Memory B cell (primary cell): Measurements from ENCODE around the gene MTUS2.
"Not testable (repeated sequence)": the region's sequence is repeated elsewhere in the genome, so short reads cannot be mapped to it uniquely, and the experiment has no call there.

ENCODE experiments used
- ATAC-seq: fragments of 150-1000 bp; cut with Tn5 transposase; 2 replicates; pipeline ENCODE4 v1.10.0; 2021; ENCODE audit warnings: low read depth, mild to moderate bottlenecking, moderate library complexity
- DNase-seq, 2 donors: peaks; one replicate each; pipeline ENCODE4 v3.0.0; 2022; ENCODE audit warnings: low spot score in 2 of 2
- H3K27ac Mint-ChIP-seq: one replicate; pipeline ENCODE4 v1.8.0; 2022; ENCODE audit warnings: mild to moderate bottlenecking, moderate library complexity, mixed read lengths
- H3K27me3 Mint-ChIP-seq: one replicate; pipeline ENCODE4 v1.8.0; 2022; ENCODE audit warnings: mixed read lengths
- H3K36me3 Mint-ChIP-seq: one replicate; pipeline ENCODE4 v1.8.0; 2022; ENCODE audit warnings: mild to moderate bottlenecking, mixed read lengths
- H3K4me1 Mint-ChIP-seq: one replicate; pipeline ENCODE4 v1.8.0; 2022; ENCODE audit warnings: mixed read lengths
- H3K4me3 Mint-ChIP-seq: one replicate; pipeline ENCODE4 v1.8.0; 2022; ENCODE audit warnings: mild to moderate bottlenecking, moderate library complexity, mixed read lengths
- H3K9me3 Mint-ChIP-seq: one replicate; pipeline ENCODE4 v1.8.0; 2022; ENCODE audit warnings: mixed read lengths

Gene MTUS2

DNA sequence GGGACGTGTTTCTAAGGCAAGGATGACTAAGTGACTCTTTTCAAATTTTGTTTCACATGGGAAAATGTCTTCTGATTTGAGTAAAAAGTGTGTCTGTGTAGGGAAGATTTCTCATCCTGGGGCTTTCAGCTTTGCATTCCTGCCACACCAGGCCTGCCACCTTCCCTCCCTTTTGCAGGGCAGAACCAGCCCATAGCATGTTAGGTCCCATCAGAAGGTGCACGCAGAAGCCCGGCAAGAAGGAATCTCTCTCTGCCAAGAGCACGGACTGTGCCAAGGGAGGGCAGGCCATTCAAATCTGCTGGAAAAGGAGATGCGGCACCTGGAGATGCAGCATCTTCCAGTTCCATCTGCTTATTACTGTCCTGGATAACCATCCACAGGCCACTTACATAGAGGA is 563.3 kb downstream of the MTUS2 start:
- no peaks in the 10 kb centered on the region for H3K4me1 Mint-ChIP-seq
- ATAC-seq (no peak), DNase-seq (no peak)
- peaks cover 13% of the 10 kb centered on the region for H3K27me3 Mint-ChIP-seq
- H3K9me3 Mint-ChIP-seq = peaks cover 9% of the 10 kb centered on the region
- peaks cover 2% of the 10 kb centered on the region for H3K36me3 Mint-ChIP-seq
- H3K4me3 Mint-ChIP-seq = no peak overlapping the region
- H3K27ac Mint-ChIP-seq = no peak overlapping the region

DNA sequence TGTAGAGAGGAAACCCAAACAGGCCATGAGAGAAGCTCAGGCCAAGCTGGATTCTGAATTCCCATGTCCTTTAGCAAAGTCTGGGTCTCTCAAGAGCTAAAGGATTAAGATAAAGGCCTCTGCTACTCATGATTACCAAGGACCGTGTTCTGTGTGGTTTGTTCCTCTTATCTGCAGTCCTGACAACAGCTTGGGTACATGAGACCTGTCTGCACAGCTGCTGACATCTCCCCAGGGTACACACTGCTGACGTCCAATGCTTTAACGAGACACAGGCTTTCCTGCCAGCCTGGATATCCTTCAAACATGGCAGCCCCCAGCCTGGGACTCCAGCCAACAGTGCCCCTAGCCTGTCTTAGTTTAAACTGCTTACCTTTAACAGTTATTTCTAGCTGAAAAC is 564.3 kb downstream of the MTUS2 start:
- no peak overlapping the region for H3K4me3 Mint-ChIP-seq
- H3K9me3 Mint-ChIP-seq = peaks cover 3% of the 10 kb centered on the region
- H3K36me3 Mint-ChIP-seq = no peaks in the 10 kb centered on the region
- ATAC-seq = no peak
- no peak for DNase-seq
- no peaks in the 10 kb centered on the region for H3K4me1 Mint-ChIP-seq
- H3K27ac Mint-ChIP-seq = no peak overlapping the region
- H3K27me3 Mint-ChIP-seq = peaks cover 9% of the 10 kb centered on the region

DNA sequence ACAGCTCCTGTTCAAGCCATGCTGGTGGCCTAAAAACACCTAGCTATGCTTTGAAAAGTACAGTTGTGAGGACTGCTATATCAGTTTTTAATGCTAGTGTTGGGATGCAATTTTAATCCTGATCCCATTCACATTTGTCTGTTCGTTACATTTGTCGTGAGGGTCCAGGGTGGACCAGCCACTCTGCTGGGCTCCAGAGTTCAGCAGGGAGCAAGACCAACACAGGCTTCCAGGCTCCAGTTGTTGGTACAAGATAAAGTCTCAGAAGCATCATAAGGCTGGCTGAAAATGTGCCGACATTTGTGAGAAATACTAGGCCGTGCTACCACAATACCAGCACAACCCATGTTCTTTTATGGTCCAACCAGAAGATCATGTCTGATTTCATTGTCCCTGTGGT is 564.7 kb downstream of the MTUS2 start:
- no peak for DNase-seq
- Mint-ChIP-seq H3K4me3 (no peak overlapping the region), H3K4me1 (no peaks in the 10 kb centered on the region), H3K36me3 (no peaks in the 10 kb centered on the region), H3K9me3 (peaks cover 3% of the 10 kb centered on the region), H3K27ac (no peak overlapping the region), H3K27me3 (peaks cover 9% of the 10 kb centered on the region)
- ATAC-seq = no peak

- H3K27me3 Mint-ChIP-seq = peaks cover 9% of the 10 kb centered on the region
- DNase-seq (no peak), ATAC-seq (no peak)
- H3K27ac Mint-ChIP-seq = no peak overlapping the region
- H3K9me3 Mint-ChIP-seq = no peaks in the 10 kb centered on the region
- H3K36me3 Mint-ChIP-seq = no peaks in the 10 kb centered on the region
- no peak overlapping the region for H3K4me3 Mint-ChIP-seq
- H3K4me1 Mint-ChIP-seq = no peaks in the 10 kb centered on the region
Observed at GRCh38 chr13:29386246-29386645, 566.1 kb downstream of the MTUS2 start.

GRCh38 chr13:29390598-29390997 is 570.5 kb downstream of the MTUS2 start:
- not testable (repeated sequence) for ATAC-seq, H3K4me3 Mint-ChIP-seq, H3K9me3 Mint-ChIP-seq, H3K36me3 Mint-ChIP-seq, DNase-seq, H3K4me1 Mint-ChIP-seq, H3K27ac Mint-ChIP-seq
- peaks cover 11% of the 10 kb centered on the region for H3K27me3 Mint-ChIP-seq

GRCh38 chr13:29396446-29396845 is 576.3 kb downstream of the MTUS2 start:
- no peak for DNase-seq
- no peaks in the 10 kb centered on the region for H3K4me1 Mint-ChIP-seq
- no peaks in the 10 kb centered on the region for H3K9me3 Mint-ChIP-seq
- H3K4me3 Mint-ChIP-seq = no peak overlapping the region
- ATAC-seq = no peak
- peaks cover 13% of the 10 kb centered on the region for H3K27me3 Mint-ChIP-seq
- H3K27ac Mint-ChIP-seq = no peak overlapping the region
- H3K36me3 Mint-ChIP-seq = no peaks in the 10 kb centered on the region

GRCh38 chr13:29397265-29397664 is 577.1 kb downstream of the MTUS2 start:
- Mint-ChIP-seq H3K27me3 (peaks cover 11% of the 10 kb centered on the region), H3K27ac (no peak overlapping the region), H3K36me3 (no peaks in the 10 kb centered on the region), H3K4me1 (no peaks in the 10 kb centered on the region), H3K9me3 (no peaks in the 10 kb centered on the region), H3K4me3 (no peak overlapping the region)
- no peak for DNase-seq
- no peak for ATAC-seq

DNA sequence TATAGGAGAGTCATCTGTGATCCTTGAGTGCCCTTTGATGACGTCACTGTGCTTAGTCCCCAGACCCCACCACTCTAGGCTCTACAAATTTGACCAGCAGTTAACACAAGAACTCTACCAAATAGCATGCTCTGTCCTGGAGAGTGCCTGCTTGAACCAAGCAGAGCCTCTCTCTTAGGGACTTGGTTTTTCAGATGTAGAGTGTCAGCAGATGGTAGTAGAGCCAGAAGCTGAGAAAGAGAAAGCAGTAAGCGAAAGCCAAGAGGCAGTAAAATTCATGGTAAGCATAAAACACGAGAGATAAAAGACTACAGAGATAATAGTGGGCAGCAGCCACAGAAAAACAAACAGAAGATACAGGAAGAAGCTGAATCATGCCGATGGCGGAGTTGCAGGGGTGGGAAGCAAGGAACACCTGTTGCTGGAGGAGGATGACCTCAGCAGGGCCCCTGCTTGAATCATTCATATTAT is 582.1 kb downstream of the MTUS2 start:
- no peak for DNase-seq
- no peaks in the 10 kb centered on the region for H3K4me1 Mint-ChIP-seq
- no peaks in the 10 kb centered on the region for H3K9me3 Mint-ChIP-seq
- H3K4me3 Mint-ChIP-seq = no peak overlapping the region
- no peak overlapping the region for H3K27ac Mint-ChIP-seq
- no peaks in the 10 kb centered on the region for H3K36me3 Mint-ChIP-seq
- H3K27me3 Mint-ChIP-seq = peaks cover 5% of the 10 kb centered on the region
- no peak for ATAC-seq

DNA sequence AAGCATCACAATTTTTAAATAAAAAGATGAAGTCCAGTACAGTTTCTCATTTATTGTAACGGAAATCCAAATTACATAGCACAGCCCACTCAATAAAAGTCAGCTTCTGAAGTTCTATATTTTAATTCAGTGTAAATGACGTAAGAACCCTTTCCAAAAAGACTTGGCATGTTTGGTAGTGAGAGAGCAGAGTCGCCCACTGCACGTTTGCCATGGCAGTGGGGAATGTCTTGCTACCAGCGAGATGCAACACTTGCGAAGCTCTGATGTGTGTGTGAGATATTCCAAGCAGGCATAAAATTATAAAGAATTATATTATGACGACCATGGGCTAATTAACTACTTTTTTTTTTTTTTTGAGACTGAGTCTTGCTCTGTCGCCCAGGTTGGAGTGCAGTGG is 585.3 kb downstream of the MTUS2 start:
- no peak for ATAC-seq
- H3K4me1 Mint-ChIP-seq = no peaks in the 10 kb centered on the region
- no peak for DNase-seq
- no peak overlapping the region for H3K4me3 Mint-ChIP-seq
- H3K27ac Mint-ChIP-seq = no peak overlapping the region
- H3K9me3 Mint-ChIP-seq = no peaks in the 10 kb centered on the region
- H3K27me3 Mint-ChIP-seq = peaks cover 5% of the 10 kb centered on the region
- H3K36me3 Mint-ChIP-seq = no peaks in the 10 kb centered on the region

DNA sequence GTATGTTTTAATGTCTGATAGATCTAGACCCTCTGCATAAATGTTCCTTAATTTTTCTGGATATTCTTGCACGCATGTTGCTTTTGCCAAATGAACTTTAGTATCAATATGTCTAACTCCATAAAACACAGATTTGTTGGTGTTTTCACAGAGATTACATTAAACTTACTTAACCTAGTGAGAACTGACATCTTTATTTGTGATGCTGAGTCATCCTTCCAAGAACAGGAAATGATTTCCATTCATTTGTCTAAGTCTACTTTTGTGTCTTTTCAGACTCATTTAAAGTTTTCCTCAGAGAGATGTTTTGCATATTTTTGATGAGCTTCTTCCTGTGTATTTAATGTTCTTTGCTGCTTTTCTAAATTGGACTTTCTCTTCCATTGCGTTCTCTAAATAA is 591.3 kb downstream of the MTUS2 start:
- DNase-seq = no peak
- Mint-ChIP-seq H3K4me3 (no peak overlapping the region), H3K9me3 (peaks cover 5% of the 10 kb centered on the region), H3K27ac (no peak overlapping the region), H3K27me3 (peaks cover 6% of the 10 kb centered on the region), H3K36me3 (no peaks in the 10 kb centered on the region), H3K4me1 (no peaks in the 10 kb centered on the region)
- no peak for ATAC-seq

DNA sequence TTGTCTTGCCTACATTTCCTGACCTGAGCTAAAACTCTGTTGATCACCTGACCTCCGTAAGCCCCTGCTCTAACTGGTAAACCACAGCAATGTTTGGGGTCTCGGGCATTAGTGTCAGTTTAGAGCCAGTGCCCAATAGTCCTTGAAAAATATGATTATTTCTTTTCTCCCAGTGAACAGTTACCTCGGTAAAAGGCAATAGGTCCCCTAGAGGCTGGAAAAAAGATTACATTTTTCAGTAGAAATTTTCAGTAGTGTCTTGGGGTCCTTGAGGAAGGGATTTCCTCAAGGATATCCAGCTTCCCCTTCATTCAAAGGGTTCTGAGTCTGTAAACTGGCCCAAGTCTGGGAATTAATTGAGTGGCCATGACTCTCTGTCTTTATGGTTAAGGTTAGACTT is 597.9 kb downstream of the MTUS2 start:
- H3K4me1 Mint-ChIP-seq = no peaks in the 10 kb centered on the region
- no peak overlapping the region for H3K27ac Mint-ChIP-seq
- no peak for DNase-seq
- no peak overlapping the region for H3K4me3 Mint-ChIP-seq
- no peak for ATAC-seq
- no peaks in the 10 kb centered on the region for H3K36me3 Mint-ChIP-seq
- no peaks in the 10 kb centered on the region for H3K9me3 Mint-ChIP-seq
- H3K27me3 Mint-ChIP-seq = peaks cover 16% of the 10 kb centered on the region

GRCh38 chr13:29421118-29421517 is 601.0 kb downstream of the MTUS2 start:
- H3K9me3 Mint-ChIP-seq = no peaks in the 10 kb centered on the region
- H3K27me3 Mint-ChIP-seq = peaks cover 19% of the 10 kb centered on the region
- H3K4me3 Mint-ChIP-seq = no peak overlapping the region
- no peaks in the 10 kb centered on the region for H3K4me1 Mint-ChIP-seq
- no peak overlapping the region for H3K27ac Mint-ChIP-seq
- no peak for ATAC-seq
- no peaks in the 10 kb centered on the region for H3K36me3 Mint-ChIP-seq
- no peak for DNase-seq

GRCh38 chr13:29422015-29422414 is 601.9 kb downstream of the MTUS2 start:
- no peaks in the 10 kb centered on the region for H3K4me1 Mint-ChIP-seq
- DNase-seq = no peak
- H3K27me3 Mint-ChIP-seq = peaks cover 24% of the 10 kb centered on the region
- H3K27ac Mint-ChIP-seq = no peak overlapping the region
- H3K4me3 Mint-ChIP-seq = no peak overlapping the region
- H3K36me3 Mint-ChIP-seq = no peaks in the 10 kb centered on the region
- no peaks in the 10 kb centered on the region for H3K9me3 Mint-ChIP-seq
- ATAC-seq = no peak

GRCh38 chr13:29423050-29423449 is 602.9 kb downstream of the MTUS2 start:
- Mint-ChIP-seq H3K4me1 (no peaks in the 10 kb centered on the region), H3K27ac (no peak overlapping the region), H3K27me3 (peaks cover 24% of the 10 kb centered on the region), H3K36me3 (no peaks in the 10 kb centered on the region), H3K9me3 (no peaks in the 10 kb centered on the region), H3K4me3 (no peak overlapping the region)
- ATAC-seq (no peak), DNase-seq (no peak)

DNA sequence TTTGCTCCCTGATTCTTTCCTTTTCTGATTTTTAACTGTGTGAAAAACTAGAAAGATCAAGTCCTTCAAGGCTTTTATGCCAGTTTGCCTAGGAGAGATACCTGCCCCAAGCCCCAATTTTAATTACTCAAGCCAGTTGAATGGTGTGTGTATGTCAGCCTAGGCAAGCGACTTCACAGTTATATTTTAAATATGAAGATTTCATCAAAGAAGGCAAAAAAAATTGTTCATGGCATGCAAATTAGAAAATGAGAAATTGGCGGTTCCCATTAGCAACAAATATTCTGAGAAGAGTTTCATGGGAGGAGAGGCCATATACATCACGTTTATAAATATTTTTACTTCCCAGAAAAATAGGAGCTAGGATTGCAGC is 607.8 kb downstream of the MTUS2 start:
- no peaks in the 10 kb centered on the region for H3K4me1 Mint-ChIP-seq
- H3K36me3 Mint-ChIP-seq = no peaks in the 10 kb centered on the region
- H3K4me3 Mint-ChIP-seq = no peak overlapping the region
- no peak for DNase-seq
- peaks cover 17% of the 10 kb centered on the region for H3K27me3 Mint-ChIP-seq
- no peak for ATAC-seq
- H3K9me3 Mint-ChIP-seq = no peaks in the 10 kb centered on the region
- no peak overlapping the region for H3K27ac Mint-ChIP-seq
